ENCODE results near the gene FRYL.
A peak's percentile ranks its signal among the peaks of the same experiment; 100 is the strongest.

The FRYL gene

DNA sequence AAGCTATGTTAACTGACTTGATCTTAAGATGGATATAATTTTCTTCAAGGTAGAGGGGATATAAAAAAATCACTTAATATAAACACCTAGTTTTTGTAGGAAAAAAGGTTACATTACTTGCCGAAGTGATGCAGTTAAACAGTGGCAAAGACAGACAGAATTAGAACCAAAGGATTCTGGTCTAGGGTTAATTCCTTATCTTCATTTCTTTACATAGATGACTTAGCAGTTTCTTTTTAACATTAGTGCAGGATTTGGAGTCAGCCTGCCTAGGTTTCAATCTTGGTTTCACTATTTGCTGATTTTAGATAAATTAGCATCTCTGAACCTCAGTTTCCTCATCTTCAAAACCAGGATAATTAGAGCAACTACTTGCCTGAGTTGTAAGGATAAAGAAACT, 275.7 kb downstream of the FRYL start:
- no peaks in the 10 kb centered on the region for H3K4me1 ChIP-seq (ENCODE audit: control insufficient read depth, insufficient read depth, low read length)
- H3K9ac ChIP-seq (ENCODE audit: low read length in 2 of 2), result no peak overlapping the region
- no peaks in the 10 kb centered on the region for H3K27me3 ChIP-seq (ENCODE audit: control insufficient read depth in 1 of 2, insufficient read depth in 2 of 2, low read length in 2 of 2)
- H3K9me3 ChIP-seq (ENCODE audit: control insufficient read depth in 2 of 2, low read length in 2 of 2), result no peaks in the 10 kb centered on the region
- no peak overlapping the region for H3K4me3 ChIP-seq (ENCODE audit: low read length in 2 of 2)
- peaks cover 18 to 22% of the 10 kb centered on the region in 2 donors for H3K36me3 ChIP-seq (ENCODE audit: control insufficient read depth in 2 of 2, insufficient read depth in 2 of 2, low read length in 2 of 2)
- H3K27ac ChIP-seq (ENCODE audit: low read length), result no peak overlapping the region

DNA sequence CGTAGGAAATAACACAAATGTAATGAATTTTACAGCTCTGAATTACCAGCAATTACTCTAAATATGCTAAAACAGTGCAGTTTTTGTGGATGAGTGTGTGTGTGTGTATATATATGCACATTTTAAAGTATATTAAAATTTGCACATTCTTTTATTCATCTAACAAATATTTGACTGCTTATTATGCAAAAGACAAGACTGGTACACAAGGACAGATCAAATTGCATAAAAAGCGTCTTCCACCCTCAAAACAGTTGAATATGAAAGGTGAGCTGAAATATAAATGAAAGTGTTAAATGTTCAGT, 276.1 kb downstream of the FRYL start:
- Histone ChIP-seq H3K27me3 (ENCODE audit: control insufficient read depth in 1 of 2, insufficient read depth in 2 of 2, low read length in 2 of 2) (no peaks in the 10 kb centered on the region), H3K4me3 (ENCODE audit: low read length in 2 of 2) (no peak overlapping the region), H3K9ac (ENCODE audit: low read length in 2 of 2) (no peak overlapping the region), H3K36me3 (ENCODE audit: control insufficient read depth in 2 of 2, insufficient read depth in 2 of 2, low read length in 2 of 2) (peaks cover 19 to 24% of the 10 kb centered on the region in 2 donors), H3K27ac (ENCODE audit: low read length) (no peak overlapping the region), H3K4me1 (ENCODE audit: control insufficient read depth, insufficient read depth, low read length) (no peaks in the 10 kb centered on the region), H3K9me3 (ENCODE audit: control insufficient read depth in 2 of 2, low read length in 2 of 2) (no peaks in the 10 kb centered on the region)

DNA sequence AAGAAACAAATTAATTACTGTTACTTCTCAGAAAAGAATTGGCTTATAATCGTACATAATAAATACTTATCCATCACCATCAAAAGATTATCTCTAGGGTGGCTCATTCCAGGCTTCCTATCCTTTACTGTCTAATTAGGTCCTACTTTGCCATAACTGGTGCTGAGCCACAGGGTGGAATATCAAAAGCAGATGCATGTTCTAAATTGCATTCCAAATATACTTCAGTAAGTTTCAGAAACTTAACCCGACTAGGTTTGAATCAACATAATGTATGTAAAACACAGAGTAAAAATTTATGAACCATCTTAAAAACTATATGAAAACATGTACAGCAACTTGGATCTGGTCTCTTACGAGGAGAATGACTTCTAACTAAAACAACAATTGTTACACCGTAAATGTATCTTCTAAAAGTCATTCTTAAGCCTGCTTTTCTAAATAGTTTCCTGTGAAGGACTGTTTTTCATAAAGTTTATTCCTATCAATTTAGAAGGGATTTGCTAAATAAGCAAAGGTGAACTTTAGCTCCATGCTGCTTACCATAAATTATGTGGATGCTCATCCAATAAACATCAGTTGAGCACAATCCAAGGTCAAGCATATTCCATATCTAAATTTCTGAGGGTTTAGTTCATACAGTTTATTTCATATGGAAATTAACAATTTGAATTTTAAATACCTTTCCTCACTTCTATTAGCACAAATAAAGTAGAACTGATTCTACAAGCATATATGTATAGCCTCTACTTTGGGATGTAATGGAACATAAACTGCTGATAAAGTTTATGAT, 276.6 kb downstream of the FRYL start:
- Histone ChIP-seq H3K9ac (ENCODE audit: low read length in 2 of 2) (no peak overlapping the region), H3K9me3 (ENCODE audit: control insufficient read depth in 2 of 2, low read length in 2 of 2) (no peaks in the 10 kb centered on the region), H3K36me3 (ENCODE audit: control insufficient read depth in 2 of 2, insufficient read depth in 2 of 2, low read length in 2 of 2) (peaks cover 18% of the 10 kb centered on the region in 2 donors), H3K27ac (ENCODE audit: low read length) (no peak overlapping the region), H3K4me1 (ENCODE audit: control insufficient read depth, insufficient read depth, low read length) (no peaks in the 10 kb centered on the region), H3K4me3 (ENCODE audit: low read length in 2 of 2) (no peak overlapping the region), H3K27me3 (ENCODE audit: control insufficient read depth in 1 of 2, insufficient read depth in 2 of 2, low read length in 2 of 2) (no peaks in the 10 kb centered on the region)

DNA sequence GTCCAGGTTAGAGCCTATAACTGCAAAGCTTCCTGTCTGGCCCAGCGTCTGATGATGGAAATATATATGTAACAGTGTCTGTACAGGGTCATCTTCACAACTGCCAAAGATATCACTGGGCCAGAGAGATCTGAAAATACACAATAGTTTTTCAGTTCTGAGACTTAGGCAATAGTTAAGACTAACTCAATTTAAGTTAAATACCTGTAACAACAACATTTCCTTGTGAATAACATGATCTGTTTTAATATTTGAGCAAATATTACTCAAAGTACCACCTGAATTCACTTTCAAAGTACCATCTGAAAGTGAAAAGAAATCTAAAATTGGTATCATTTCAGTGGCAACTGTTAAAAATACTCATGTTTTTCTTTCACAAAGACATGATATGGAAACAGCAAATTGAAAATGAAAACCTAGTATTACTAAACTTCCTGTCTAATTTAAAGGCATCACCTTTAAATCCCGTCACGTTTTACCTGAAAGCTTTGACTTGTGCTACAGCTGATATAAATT, 280.5 kb downstream of the FRYL start:
- no peaks in the 10 kb centered on the region for H3K9me3 ChIP-seq (ENCODE audit: control insufficient read depth in 2 of 2, low read length in 2 of 2)
- no peak overlapping the region for H3K4me3 ChIP-seq (ENCODE audit: low read length in 2 of 2)
- no peaks in the 10 kb centered on the region for H3K4me1 ChIP-seq (ENCODE audit: control insufficient read depth, insufficient read depth, low read length)
- H3K36me3 ChIP-seq (ENCODE audit: control insufficient read depth in 2 of 2, insufficient read depth in 2 of 2, low read length in 2 of 2), result peaks cover 10 to 14% of the 10 kb centered on the region in 2 donors
- H3K9ac ChIP-seq (ENCODE audit: low read length in 2 of 2), result no peak overlapping the region
- H3K27me3 ChIP-seq (ENCODE audit: control insufficient read depth in 1 of 2, insufficient read depth in 2 of 2, low read length in 2 of 2), result no peaks in the 10 kb centered on the region
- no peak overlapping the region for H3K27ac ChIP-seq (ENCODE audit: low read length)

DNA sequence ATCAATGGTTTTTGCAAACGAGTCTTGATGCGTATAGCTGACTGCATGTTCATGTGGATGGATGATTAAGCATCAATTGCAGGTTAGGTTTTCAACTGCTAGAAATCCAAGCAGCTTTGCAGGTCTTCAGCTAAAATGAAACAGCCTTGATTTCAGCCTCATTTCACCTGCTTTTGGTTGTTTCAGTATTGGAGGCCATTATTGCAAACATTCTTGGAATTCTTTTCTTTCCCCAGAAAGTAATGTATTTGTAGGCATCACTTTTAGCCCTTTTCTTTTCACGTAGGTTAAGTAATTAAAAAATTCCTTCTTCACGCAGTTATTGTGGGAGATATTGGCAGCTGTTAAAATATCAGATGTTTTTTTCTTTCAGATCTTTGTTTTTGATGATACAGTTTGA, 281.2 kb downstream of the FRYL start:
- no peaks in the 10 kb centered on the region for H3K27me3 ChIP-seq (ENCODE audit: control insufficient read depth in 1 of 2, insufficient read depth in 2 of 2, low read length in 2 of 2)
- H3K9ac ChIP-seq (ENCODE audit: low read length in 2 of 2), result no peak overlapping the region
- no peak overlapping the region for H3K27ac ChIP-seq (ENCODE audit: low read length)
- H3K9me3 ChIP-seq (ENCODE audit: control insufficient read depth in 2 of 2, low read length in 2 of 2), result no peaks in the 10 kb centered on the region
- H3K4me1 ChIP-seq (ENCODE audit: control insufficient read depth, insufficient read depth, low read length), result no peaks in the 10 kb centered on the region
- no peak overlapping the region for H3K4me3 ChIP-seq (ENCODE audit: low read length in 2 of 2)
- peaks cover 10 to 14% of the 10 kb centered on the region in 2 donors for H3K36me3 ChIP-seq (ENCODE audit: control insufficient read depth in 2 of 2, insufficient read depth in 2 of 2, low read length in 2 of 2)

DNA sequence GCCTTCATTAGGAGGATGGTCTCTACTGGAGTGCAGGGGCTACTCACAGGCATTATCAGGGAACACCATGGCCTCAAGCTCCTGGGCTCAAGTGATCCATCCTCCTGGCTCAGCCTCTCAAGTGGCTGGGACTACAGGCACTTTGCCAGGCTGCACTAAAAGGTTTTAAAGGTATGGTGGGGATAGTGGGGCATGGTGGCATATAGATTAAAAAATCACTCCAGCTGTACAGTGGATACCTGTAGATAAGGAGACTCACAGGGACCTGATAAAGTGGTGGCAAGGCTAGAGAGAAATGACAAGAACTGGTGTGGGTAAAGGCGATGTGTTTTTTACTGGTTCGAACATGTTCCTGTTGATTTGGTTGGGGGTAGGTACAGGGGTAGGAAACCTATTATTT, 284.1 kb downstream of the FRYL start:
- Histone ChIP-seq H3K4me3 (ENCODE audit: low read length in 2 of 2) (no peak overlapping the region), H3K27me3 (ENCODE audit: control insufficient read depth in 1 of 2, insufficient read depth in 2 of 2, low read length in 2 of 2) (peaks cover 8 to 11% of the 10 kb centered on the region in 2 donors), H3K27ac (ENCODE audit: low read length) (no peak overlapping the region), H3K36me3 (ENCODE audit: control insufficient read depth in 2 of 2, insufficient read depth in 2 of 2, low read length in 2 of 2) (peaks cover 7 to 11% of the 10 kb centered on the region in 2 donors), H3K9me3 (ENCODE audit: control insufficient read depth in 2 of 2, low read length in 2 of 2) (no peaks in the 10 kb centered on the region), H3K9ac (ENCODE audit: low read length in 2 of 2) (no peak overlapping the region), H3K4me1 (ENCODE audit: control insufficient read depth, insufficient read depth, low read length) (no peaks in the 10 kb centered on the region)

DNA sequence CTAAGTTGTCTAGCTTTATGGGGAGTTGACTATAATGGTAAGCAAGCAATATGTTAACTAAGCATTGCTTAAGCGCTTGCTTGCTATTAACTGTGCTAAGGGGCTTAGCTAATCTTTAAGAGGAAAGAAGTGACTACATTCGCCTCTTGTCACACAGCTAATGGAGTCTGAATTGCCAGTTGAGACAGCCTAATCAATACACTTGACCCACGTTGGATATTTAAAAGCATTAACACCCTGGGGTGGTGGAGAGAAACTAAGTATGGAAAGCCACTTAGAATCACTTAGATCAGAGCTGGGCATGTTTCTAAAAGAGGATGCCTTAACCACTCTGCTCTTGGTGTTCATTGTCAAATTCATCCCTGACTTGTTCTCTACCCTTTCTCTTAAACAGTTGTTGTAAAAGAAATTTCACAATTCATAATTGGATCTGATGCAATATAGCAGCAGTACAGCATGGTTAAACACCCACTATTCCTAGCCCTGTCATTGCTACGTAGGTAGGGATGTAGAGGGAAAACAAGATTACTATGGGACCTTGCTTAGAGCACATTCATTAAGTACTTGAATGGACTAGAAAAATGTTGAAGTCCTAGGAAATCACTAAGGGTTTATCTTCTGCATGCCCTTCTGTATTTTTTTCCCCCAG, 286.5 kb downstream of the FRYL start:
- H3K36me3 ChIP-seq (ENCODE audit: control insufficient read depth in 2 of 2, insufficient read depth in 2 of 2, low read length in 2 of 2), result no peaks in the 10 kb centered on the region
- H3K4me3 ChIP-seq (ENCODE audit: low read length in 2 of 2), result no peak overlapping the region
- H3K9me3 ChIP-seq (ENCODE audit: control insufficient read depth in 2 of 2, low read length in 2 of 2), result no peaks in the 10 kb centered on the region
- H3K9ac ChIP-seq (ENCODE audit: low read length in 2 of 2), result no peak overlapping the region
- peaks cover 14 to 32% of the 10 kb centered on the region in 2 donors for H3K27me3 ChIP-seq (ENCODE audit: control insufficient read depth in 1 of 2, insufficient read depth in 2 of 2, low read length in 2 of 2)
- H3K27ac ChIP-seq (ENCODE audit: low read length), result no peak overlapping the region
- peaks cover 7% of the 10 kb centered on the region for H3K4me1 ChIP-seq (ENCODE audit: control insufficient read depth, insufficient read depth, low read length)

DNA sequence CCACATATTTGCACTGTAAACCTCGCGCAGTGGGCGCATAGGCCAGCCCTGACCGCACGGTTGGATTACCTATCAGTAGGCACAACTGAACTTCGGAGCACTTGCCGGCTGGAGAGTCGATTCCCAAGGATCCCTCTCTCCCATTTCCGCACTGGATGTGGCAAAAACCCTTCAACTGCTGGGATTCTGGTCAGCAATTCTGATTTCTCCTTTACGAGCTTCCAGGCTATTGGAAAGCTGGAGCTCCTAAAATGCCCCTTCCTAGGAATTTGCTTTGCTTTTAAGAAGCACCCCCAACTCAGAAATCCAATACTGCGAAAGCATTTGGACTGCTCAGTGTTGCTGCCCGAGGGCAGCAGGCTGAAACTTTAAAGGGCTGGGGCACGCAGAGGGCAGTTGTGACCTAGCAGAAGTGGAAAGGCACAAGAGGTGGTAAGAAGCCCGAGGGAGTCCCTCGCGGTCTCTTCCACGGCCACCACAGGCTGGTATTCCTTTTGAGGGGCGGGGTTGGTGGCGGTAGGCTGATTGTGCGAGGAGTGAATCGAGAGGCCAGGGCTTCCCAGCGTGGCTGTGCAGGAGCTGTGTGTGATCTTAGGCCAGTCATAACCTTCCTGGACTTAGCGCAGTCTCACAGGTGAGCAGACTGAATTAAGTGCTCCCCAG, 288.4 kb downstream of the FRYL start:
- Histone ChIP-seq H3K27ac (ENCODE audit: low read length) (no peak overlapping the region), H3K4me3 (ENCODE audit: low read length in 2 of 2) (no peak overlapping the region), H3K9me3 (ENCODE audit: control insufficient read depth in 2 of 2, low read length in 2 of 2) (no peaks in the 10 kb centered on the region), H3K27me3 (ENCODE audit: control insufficient read depth in 1 of 2, insufficient read depth in 2 of 2, low read length in 2 of 2) (peaks cover 24 to 47% of the 10 kb centered on the region in 2 donors), H3K36me3 (ENCODE audit: control insufficient read depth in 2 of 2, insufficient read depth in 2 of 2, low read length in 2 of 2) (no peaks in the 10 kb centered on the region), H3K4me1 (ENCODE audit: control insufficient read depth, insufficient read depth, low read length) (peaks cover 7% of the 10 kb centered on the region), H3K9ac (ENCODE audit: low read length in 2 of 2) (no peak overlapping the region)

DNA sequence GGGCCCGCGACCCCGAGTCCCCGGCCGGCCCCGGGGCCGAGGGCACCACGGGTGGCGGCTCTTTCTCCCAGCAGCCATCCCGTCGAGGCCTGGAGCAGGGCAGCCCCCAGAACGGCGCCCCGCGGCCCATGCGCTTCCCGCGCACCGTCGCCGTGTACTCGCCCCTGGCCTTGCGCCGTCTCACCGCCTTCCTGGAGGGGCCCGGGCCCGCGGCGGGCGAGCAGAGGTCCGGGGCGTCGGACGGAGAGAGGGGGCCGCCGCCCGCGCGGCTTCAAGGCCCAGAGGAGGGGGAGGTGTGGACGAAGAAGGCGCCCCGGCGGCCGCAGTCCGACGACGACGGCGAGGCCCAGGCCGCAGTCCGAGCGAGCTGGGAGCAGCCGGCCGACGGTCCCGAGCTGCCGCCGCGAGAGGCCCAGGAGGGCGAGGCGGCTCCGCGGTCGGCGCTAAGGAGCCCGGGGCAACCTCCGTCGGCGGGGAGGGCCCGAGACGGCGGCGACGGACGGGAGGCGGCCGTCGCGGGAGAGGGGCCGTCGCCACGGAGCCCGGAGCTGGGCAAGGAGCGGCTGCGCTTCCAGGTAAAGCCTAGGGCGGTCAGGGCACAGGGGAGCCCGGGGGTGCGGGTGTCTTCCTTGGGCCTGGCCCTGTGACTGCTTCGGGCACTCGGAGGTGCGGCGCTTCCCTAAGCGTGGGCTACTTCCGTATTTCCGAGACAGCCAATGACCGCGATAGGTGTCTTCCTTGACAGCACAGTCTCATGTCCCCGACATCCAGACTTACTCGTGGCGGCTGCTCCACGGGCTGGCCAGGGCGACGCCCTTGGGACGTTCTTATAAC, 289.2 kb downstream of the FRYL start:
- Histone ChIP-seq H3K27me3 (ENCODE audit: control insufficient read depth in 1 of 2, insufficient read depth in 2 of 2, low read length in 2 of 2) (peaks cover 24 to 49% of the 10 kb centered on the region in 2 donors), H3K36me3 (ENCODE audit: control insufficient read depth in 2 of 2, insufficient read depth in 2 of 2, low read length in 2 of 2) (no peaks in the 10 kb centered on the region), H3K9ac (ENCODE audit: low read length in 2 of 2) (no peak overlapping the region), H3K27ac (ENCODE audit: low read length) (no peak overlapping the region), H3K4me3 (ENCODE audit: low read length in 2 of 2) (peak overlapping the region in 1 of 2 donors; percentile 58), H3K4me1 (ENCODE audit: control insufficient read depth, insufficient read depth, low read length) (peaks cover 7% of the 10 kb centered on the region), H3K9me3 (ENCODE audit: control insufficient read depth in 2 of 2, low read length in 2 of 2) (no peaks in the 10 kb centered on the region)

DNA sequence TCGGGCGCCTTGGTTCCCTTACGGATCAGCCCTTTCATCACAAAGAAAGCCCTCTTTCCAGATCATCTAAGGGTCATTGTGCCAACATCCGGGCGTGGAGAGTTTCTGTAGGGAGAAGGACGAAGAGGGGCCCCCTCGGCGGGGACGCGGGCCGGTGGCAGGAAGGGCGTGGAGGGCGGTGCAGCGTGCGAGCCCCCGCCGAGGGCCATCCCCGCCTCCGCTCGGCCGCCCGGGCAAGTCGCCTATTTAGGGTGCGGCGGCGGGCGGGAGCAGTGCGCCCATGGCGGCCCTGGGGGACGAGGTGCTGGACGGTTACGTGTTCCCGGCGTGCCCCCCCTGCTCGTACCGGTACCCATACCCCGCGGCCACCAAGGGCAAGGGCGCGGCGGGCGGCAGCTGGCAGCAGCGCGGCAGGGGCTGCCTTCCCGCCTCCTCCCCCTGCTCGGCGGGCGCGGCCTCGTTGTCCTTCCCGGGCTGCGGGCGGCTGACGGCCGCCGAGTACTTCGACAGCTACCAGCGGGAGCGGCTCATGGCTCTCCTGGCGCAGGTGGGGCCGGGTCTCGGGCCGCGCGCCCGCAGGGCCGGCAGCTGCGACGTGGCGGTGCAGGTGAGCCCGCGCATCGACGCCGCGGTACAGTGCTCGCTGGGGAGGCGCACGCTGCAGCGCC, 289.9 kb downstream of the FRYL start, which contains the start of gene ZAR1:
Gene ZAR1, plus strand, starts transcription at position 241 of the 668 bp plus-strand sequence. Its CDS starts 40 bp downstream, at position 281.
- Histone ChIP-seq H3K4me3 (ENCODE audit: low read length in 2 of 2) (peak within 1 kb of the TSS in 1 of 2 donors; percentile 58), H3K9ac (ENCODE audit: low read length in 2 of 2) (no peak within 1 kb of the TSS), H3K4me1 (ENCODE audit: control insufficient read depth, insufficient read depth, low read length) (peaks cover 7% of the 10 kb centered on the region), H3K9me3 (ENCODE audit: control insufficient read depth in 2 of 2, low read length in 2 of 2) (no peaks in the 10 kb centered on the region), H3K27me3 (ENCODE audit: control insufficient read depth in 1 of 2, insufficient read depth in 2 of 2, low read length in 2 of 2) (peaks cover 24 to 53% of the 10 kb centered on the region in 2 donors), H3K27ac (ENCODE audit: low read length) (no peak within 1 kb of the TSS), H3K36me3 (ENCODE audit: control insufficient read depth in 2 of 2, insufficient read depth in 2 of 2, low read length in 2 of 2) (no peaks in the 10 kb centered on the region)

All from stomach smooth muscle (tissue), 2 donors.